NCI-H146 (cell line): ENCODE data around the gene PLCD4.

Experiments
- DNase-seq: peaks from one replicate; lab custom pipeline; 2025; lab: John Stamatoyannopoulos, UW

Gene PLCD4

DNA sequence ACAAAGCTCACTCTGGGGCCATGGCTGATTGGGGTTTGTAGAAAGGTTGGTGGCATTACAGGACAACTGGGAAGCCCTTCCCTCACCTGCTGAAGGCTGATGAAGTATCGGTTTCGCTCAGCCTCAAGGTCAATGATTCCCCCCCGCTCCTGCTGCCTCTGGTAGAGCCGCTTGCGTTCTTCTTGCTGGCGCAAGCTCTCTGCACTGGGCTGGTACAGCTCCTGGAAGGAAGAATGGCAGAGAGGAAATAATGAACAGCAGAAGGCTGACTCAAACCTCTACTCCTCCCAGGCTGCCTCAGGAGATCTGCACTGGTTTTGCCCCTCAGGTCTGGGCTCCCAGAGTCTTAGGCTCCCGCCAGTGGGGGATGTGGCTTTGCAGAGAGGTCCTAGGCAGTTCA, 57.0 kb downstream of the PLCD4 start:
- DNase-seq = no peak

DNA sequence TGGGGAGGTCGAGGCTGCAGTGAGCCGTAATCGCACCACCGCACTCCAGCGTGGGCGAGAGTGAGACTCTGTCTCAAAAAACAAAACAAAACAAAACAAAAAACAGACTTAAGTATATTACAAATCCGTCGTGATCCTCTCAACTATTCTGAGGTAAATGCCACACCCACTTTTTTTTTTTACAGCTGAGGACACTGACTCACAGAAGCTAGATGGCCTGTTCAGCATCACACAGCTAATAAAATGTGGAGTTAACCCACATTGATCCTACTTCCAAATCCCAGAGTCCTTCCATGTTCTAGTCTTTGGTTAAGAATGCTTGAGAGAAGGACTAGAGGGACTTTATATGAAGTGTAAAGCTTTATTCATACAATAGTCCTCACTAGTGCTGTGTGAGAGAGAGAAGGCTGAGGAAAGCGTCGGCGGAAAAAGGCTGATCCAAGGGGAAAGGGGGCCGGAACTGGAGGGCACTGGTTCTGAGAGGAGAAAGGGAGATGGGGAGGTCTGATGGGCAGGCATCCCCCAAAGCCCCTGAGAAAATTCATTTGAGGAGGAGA, 63.5 kb downstream of the PLCD4 start:
- no peak for DNase-seq

DNA sequence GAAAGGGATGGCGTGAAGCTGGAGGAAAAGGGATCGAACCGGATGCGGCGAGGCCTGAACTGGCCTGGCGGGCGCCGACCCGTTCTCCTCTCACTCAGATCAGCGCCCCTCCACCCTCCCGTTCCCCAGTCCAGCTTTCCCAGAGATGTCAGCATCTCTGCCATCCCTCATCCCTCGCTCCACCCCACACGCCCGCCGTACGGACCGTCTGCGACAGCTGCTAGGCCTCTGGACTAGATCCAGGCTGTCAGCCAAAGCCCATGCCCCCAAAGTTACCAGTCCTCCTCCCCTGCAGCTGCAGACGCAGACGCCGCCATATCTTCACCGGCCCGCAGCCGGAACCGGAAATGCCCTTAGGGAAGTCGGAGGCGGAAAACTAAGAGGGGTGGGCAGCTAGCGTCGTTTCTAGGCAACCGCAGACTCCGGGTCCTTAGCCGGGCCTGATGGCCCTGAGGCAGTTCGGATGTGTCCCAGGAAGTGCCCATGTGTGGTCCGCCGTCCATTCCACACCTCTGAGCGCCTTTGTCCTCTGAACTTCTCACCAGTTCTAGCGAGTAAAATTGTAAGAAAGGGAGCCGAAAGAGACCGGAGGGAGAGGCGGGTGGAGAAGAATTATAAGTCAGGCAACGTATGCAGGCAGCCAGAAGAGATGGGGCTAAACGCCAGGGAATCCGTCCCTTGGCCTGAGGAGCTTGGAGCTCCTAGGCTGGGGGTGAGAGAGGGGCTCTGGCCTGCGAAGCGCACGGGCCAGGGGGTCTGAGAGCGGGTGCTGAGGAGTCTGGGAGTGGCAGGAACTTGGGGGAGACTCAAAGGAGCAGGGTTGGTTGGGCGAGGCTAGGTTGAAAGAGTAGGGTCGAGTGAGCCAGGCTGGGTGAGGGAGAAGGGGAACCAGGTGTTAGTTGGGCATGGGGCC, 64.2 kb downstream of the PLCD4 start, which contains the start of the genes RNF25 and STK36:
RNF25 (minus strand) TSS at position 349 of the 913 bp plus-strand sequence; CDS start at position 317, 32 bp downstream.
STK36 (plus strand) TSS at position 433 of the 913 bp plus-strand sequence. CDS start 744 bp downstream, outside the sequence.
- peak; percentile 88 for DNase-seq

DNA sequence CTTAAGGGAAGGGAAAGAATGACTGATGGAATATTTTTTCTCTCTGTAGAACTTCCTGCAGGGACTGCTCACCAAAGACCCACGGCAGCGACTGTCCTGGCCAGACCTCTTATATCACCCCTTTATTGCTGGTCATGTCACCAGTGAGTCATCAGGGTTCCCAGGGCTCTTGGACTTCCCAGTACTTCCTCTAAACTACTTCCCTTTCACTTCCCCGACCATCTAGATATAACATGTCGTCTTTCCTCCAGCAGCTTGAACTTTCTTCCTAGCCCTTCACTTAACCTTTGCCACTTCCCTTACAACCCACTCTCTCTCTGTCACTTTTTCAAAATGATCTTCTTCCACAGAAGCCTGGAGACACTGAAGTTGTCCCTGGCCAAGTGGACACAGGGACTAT, 71.4 kb downstream of the PLCD4 start:
- DNase-seq = no peak

DNA sequence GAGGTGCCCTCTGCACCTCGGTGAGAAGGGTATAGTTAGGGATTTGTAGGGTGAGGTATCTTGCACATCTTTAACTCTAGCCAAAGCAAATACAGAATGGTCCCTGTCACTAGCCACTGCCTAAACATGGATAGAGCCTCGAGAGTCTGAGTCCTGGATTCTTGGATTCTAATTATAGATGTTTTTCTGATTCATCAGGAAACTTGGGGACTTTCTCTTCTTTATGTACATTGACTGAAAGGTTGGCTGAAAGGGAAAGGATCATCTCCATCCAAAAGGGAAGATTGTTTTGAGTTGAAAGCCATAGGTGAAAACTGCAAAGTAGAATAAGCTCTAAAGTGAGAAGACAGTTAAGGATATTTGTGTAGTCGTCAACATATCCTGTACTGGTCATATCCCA, 72.4 kb downstream of the PLCD4 start:
- no peak for DNase-seq
